Measurements from ENCODE around the gene OPN4. TPM values are rescaled to one million over a fixed set of nuclear protein-coding genes. Genes with fewer than 3 reads are reported as not detected.

Gene OPN4
- total and polyA plus RNA-seq, 3 donors from 2014 or later = 0.19 TPM; not detected in 2

DNA sequence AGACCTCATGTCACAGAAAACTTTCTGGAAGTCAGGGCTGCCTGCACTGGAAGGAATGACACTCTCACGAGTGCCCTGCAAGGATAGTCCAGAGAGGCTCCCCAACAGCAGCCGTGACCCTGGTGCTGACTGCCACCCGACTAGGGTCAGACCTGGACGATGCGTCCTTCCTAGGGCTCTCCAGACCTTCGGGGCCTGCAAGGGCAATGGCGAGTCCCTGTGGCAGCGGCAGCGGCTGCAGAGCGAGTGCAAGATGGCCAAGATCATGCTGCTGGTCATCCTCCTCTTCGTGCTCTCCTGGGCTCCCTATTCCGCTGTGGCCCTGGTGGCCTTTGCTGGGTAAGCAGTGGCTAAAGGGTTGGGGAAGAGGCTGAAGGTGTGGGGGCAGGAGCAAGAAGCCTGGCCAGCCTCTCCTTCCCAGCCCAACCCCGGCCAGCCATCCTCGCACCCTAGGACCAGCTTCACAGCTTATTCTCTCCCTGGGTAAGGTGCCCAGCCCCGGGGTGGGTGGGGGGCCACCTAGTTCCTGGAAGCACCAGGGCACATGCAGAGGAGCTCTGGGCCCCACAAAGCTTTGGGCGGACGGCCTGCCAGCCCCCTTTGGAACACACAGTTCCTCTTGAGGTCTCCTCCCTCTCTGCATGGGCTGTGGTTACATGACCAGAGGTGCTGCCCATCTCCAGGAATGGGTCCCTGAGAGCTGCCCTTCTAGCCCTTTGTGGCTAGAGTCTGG lies 5.5 kb downstream of the OPN4 start:
- DNase-seq = no peak

DNA sequence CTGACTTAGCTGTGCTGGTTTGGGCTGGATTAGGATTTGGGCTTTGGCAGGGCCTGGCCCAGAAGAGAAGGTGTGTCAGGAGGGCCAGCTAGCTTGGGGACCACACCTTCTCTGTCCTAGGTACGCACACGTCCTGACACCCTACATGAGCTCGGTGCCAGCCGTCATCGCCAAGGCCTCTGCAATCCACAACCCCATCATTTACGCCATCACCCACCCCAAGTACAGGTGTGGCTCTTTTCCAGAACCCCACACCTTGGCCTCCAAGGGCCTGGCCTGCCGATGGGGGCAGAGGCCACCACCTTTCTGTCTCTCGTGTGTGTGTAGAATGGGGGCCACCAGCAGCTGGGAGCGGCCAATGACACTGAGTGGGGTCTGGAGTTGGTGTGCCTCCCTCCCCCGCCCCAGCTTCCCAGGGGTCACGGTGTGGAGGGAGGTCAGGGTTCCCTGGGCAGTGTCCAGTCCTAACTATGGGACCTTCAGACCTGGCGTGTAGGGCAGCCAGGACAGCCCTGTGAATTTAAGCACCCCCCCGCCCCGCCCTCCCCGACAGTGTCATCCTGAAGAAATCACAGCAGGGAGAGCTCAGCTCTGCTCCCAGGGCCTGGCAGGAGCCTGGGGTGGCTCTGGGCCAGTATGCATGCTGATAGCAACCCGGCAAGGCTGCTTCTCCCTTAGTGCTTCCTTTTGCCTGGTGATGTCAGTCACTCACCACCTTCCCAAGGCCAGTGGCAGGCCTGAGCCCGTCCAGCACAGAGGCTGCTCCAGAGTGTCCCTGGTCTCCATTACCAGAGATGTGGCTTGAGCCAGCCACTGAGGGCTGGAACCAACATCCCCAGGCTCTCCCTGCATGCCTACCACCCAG lies 7.0 kb downstream of the OPN4 start:
- H3K27ac ChIP-seq = no peak overlapping the region
- H3K27me3 ChIP-seq = no peaks in the 10 kb centered on the region
- H3K4me3 ChIP-seq = no peak overlapping the region
- peaks cover 29% of the 10 kb centered on the region for H3K4me1 ChIP-seq
- no peaks in the 10 kb centered on the region for H3K9me3 ChIP-seq
- intact Hi-C loops (cut with DNase I; ENCODE audit: low total_unique reads) = no loop called here
- no peak for TF ChIP-seq POLR2A (IDR thresholded peaks at IDR 0.05)
- TF ChIP-seq, protein P1, sequence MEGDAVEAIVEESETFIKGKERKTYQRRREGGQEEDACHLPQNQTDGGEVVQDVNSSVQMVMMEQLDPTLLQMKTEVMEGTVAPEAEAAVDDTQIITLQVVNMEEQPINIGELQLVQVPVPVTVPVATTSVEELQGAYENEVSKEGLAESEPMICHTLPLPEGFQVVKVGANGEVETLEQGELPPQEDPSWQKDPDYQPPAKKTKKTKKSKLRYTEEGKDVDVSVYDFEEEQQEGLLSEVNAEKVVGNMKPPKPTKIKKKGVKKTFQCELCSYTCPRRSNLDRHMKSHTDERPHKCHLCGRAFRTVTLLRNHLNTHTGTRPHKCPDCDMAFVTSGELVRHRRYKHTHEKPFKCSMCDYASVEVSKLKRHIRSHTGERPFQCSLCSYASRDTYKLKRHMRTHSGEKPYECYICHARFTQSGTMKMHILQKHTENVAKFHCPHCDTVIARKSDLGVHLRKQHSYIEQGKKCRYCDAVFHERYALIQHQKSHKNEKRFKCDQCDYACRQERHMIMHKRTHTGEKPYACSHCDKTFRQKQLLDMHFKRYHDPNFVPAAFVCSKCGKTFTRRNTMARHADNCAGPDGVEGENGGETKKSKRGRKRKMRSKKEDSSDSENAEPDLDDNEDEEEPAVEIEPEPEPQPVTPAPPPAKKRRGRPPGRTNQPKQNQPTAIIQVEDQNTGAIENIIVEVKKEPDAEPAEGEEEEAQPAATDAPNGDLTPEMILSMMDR (IDR thresholded peaks at IDR 0.05) = no peak
- 59 to 83% methylated on average over 6 to 17 of the region's 17 CpGs for WGBS, 2 donors
- DNase-seq = peak; percentile 88
- no peaks in the 10 kb centered on the region for H3K36me3 ChIP-seq (ENCODE audit: low read depth, missing control alignments)

More for the DNA sequence above, 5.5 kb downstream of the OPN4 start:
- 90 to 94% methylated on average over 10 to 17 of the region's 17 CpGs for WGBS, 2 donors
- no peak for TF ChIP-seq POLR2A (IDR thresholded peaks at IDR 0.05)
- TF ChIP-seq, protein P1 (IDR thresholded peaks at IDR 0.05) = no peak
- H3K27me3 ChIP-seq = no peaks in the 10 kb centered on the region
- peaks cover 22% of the 10 kb centered on the region for H3K4me1 ChIP-seq
- H3K4me3 ChIP-seq = no peak overlapping the region
- H3K27ac ChIP-seq = no peak overlapping the region
- no peaks in the 10 kb centered on the region for H3K36me3 ChIP-seq (ENCODE audit: low read depth, missing control alignments)
- H3K9me3 ChIP-seq = no peaks in the 10 kb centered on the region
- intact Hi-C loops (cut with DNase I; ENCODE audit: low total_unique reads) = no loop called here

DNA sequence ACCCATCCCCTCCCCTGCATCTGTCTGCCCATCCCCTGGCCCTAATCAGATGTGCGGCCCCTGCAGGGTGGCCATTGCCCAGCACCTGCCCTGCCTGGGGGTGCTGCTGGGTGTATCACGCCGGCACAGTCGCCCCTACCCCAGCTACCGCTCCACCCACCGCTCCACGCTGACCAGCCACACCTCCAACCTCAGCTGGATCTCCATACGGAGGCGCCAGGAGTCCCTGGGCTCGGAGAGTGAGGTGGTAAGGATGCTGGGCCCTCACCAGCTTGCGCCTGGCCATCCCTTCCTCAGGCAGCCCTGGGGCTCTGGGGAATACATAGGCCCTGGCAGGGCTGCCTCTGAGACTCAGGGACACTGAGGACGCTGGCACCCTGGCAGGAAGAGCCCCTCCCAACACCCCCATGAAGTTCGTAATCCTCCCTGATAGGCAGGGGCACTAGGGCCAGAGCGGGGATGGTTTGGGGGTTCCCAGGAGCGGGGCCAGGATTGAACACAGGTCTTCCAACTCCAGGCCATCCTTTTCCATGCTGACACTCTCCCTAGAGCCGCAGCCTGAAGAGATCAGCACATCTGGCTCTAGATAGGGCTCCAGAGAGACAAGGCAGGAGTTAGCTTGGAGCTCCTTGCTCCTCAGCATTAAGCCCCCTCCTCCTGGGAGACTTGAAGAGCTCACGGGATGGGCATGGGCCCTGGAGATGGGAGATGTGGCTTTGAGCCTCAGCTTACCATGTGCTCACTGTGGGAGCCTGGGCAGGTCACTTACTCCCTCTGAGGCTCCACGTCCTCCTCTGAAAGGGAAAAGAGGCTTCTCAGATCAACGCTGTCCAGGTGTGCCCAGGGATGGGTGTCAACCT lies 8.1 kb downstream of the OPN4 start:
- Histone ChIP-seq H3K4me3 (no peak overlapping the region), H3K4me1 (peaks cover 29% of the 10 kb centered on the region), H3K27ac (no peak overlapping the region), H3K9me3 (no peaks in the 10 kb centered on the region), H3K36me3 (ENCODE audit: low read depth, missing control alignments) (no peaks in the 10 kb centered on the region), H3K27me3 (no peaks in the 10 kb centered on the region)
- no peak for TF ChIP-seq POLR2A (IDR thresholded peaks at IDR 0.05)
- TF ChIP-seq, protein P1 (IDR thresholded peaks at IDR 0.05) = no peak
- 92 to 98% methylated on average over 13 to 19 of the region's 19 CpGs for WGBS, 2 donors
- intact Hi-C loops (cut with DNase I; ENCODE audit: low total_unique reads) = no loop called here
- no peak for DNase-seq

DNA sequence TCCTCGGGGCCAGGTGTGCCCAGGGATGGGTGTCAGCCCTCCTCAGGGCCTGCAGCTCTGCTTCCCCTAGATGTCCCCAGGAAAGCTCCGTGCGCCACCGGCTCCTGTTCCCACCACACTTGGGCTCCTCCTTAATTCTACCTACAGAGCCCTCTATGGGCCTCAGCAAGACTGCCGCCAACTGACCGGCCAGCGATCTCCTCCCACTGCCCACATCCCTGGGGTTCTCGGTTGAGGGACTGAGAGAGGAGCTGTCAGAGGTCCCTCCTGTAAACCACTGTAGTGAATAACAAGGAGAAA lies 8.6 kb downstream of the OPN4 start:
- TF ChIP-seq, protein P1 (IDR thresholded peaks at IDR 0.05) = no peak
- no peak for TF ChIP-seq POLR2A (IDR thresholded peaks at IDR 0.05)
- 91% methylated on average over 8 of the region's 8 CpGs for WGBS, 2 donors
- H3K4me1 ChIP-seq = peaks cover 29% of the 10 kb centered on the region
- intact Hi-C loops (cut with DNase I; ENCODE audit: low total_unique reads) = no loop called here
- DNase-seq = no peak
- H3K27ac ChIP-seq = no peak overlapping the region
- no peaks in the 10 kb centered on the region for H3K27me3 ChIP-seq
- no peaks in the 10 kb centered on the region for H3K9me3 ChIP-seq
- H3K4me3 ChIP-seq = no peak overlapping the region
- H3K36me3 ChIP-seq (ENCODE audit: low read depth, missing control alignments) = no peaks in the 10 kb centered on the region

All from testis (tissue), 3 donors.